ENCODE results near the gene LRRC27.
A peak's percentile ranks its signal among the peaks of the same experiment; 100 is the strongest.

LRRC27 gene

GRCh38 chr10:132414402-132415016, 82.5 kb downstream of the LRRC27 start:
- no peak for DNase-seq (ENCODE audit: low spot score)

- DNase-seq (ENCODE audit: low spot score) = no peak
These were observed 83.3 kb downstream of the LRRC27 start for GRCh38 chr10:132415255-132415654.

GRCh38 chr10:132415956-132416355, 84.0 kb downstream of the LRRC27 start:
- no peak for DNase-seq (ENCODE audit: low spot score)

GRCh38 chr10:132416566-132417256, 84.7 kb downstream of the LRRC27 start:
- no peak for DNase-seq (ENCODE audit: low spot score)

- DNase-seq (ENCODE audit: low spot score) = no peak
These were observed 85.4 kb downstream of the LRRC27 start for GRCh38 chr10:132417257-132417910.

- no peak for DNase-seq (ENCODE audit: low spot score)
These were observed 86.0 kb downstream of the LRRC27 start for GRCh38 chr10:132417957-132418441.

GRCh38 chr10:132418527-132419416, 86.8 kb downstream of the LRRC27 start:
- peak; percentile 85 for DNase-seq (ENCODE audit: low spot score)

GRCh38 chr10:132419538-132420468, 87.8 kb downstream of the LRRC27 start:
- no peak for DNase-seq (ENCODE audit: low spot score)

GRCh38 chr10:132420469-132420980, 88.5 kb downstream of the LRRC27 start:
- no peak for DNase-seq (ENCODE audit: low spot score)

GRCh38 chr10:132420981-132421846, 89.2 kb downstream of the LRRC27 start:
- peak; percentile 94 for DNase-seq (ENCODE audit: low spot score)

- DNase-seq (ENCODE audit: low spot score) = no peak
These were observed 90.1 kb downstream of the LRRC27 start for GRCh38 chr10:132421847-132422751.

- DNase-seq (ENCODE audit: low spot score) = no peak
These were observed 91.2 kb downstream of the LRRC27 start for GRCh38 chr10:132422903-132423825.

GRCh38 chr10:132423966-132424861, 92.2 kb downstream of the LRRC27 start:
- no peak for DNase-seq (ENCODE audit: low spot score)

GRCh38 chr10:132425029-132425756, 93.2 kb downstream of the LRRC27 start:
- no peak for DNase-seq (ENCODE audit: low spot score)

GRCh38 chr10:132425757-132426155, 93.8 kb downstream of the LRRC27 start:
- DNase-seq (ENCODE audit: low spot score) = no peak

Data from HuH-7 (cell line).